Stimulated activated CD8-positive, alpha-beta memory T cell treated with anti-CD3 and anti-CD28 coated beads, Interleukin-15, amount 100 ng/mL, for 48 hours (primary cell): Measurements from ENCODE around the gene ARHGAP27.

Experiments
- DNase-seq, 2 donors: peaks; one replicate each; pipeline ENCODE4 v3.0.0-alpha.2; 2020; ENCODE audit warnings: low read depth in 2 of 2

ARHGAP27 gene

GRCh38 chr17:45430738-45431530 lies 1.7 kb downstream of the ARHGAP27 start:
- peak; percentile 23 to 32 for DNase-seq

GRCh38 chr17:45430006-45430737 lies 2.5 kb downstream of the ARHGAP27 start:
- no peak for DNase-seq

GRCh38 chr17:45429339-45430005 lies 3.2 kb downstream of the ARHGAP27 start:
- DNase-seq: no peak

GRCh38 chr17:45428931-45429338 lies 3.7 kb downstream of the ARHGAP27 start:
- no peak for DNase-seq

GRCh38 chr17:45428050-45428617 lies 4.5 kb downstream of the ARHGAP27 start:
- DNase-seq: peak; percentile 66 to 71

- DNase-seq: no peak
These were observed 5.4 kb downstream of the ARHGAP27 start for GRCh38 chr17:45427181-45427835.

GRCh38 chr17:45426561-45426960 lies 6.1 kb downstream of the ARHGAP27 start:
- no peak for DNase-seq

- DNase-seq: no peak
These were observed 6.7 kb downstream of the ARHGAP27 start for GRCh38 chr17:45425984-45426413.

- DNase-seq: no peak
These were observed 7.3 kb downstream of the ARHGAP27 start for GRCh38 chr17:45425125-45425983.

- DNase-seq: no peak
These were observed 7.9 kb downstream of the ARHGAP27 start for GRCh38 chr17:45424769-45425124.

- no peak for DNase-seq
These were observed 8.7 kb downstream of the ARHGAP27 start for GRCh38 chr17:45423975-45424335.

GRCh38 chr17:45423304-45423974 lies 9.2 kb downstream of the ARHGAP27 start:
- no peak for DNase-seq

- DNase-seq: no peak
These were observed 17.4 kb downstream of the ARHGAP27 start for GRCh38 chr17:45414990-45415881.

- no peak for DNase-seq
These were observed 19.2 kb downstream of the ARHGAP27 start for GRCh38 chr17:45413498-45413923.

GRCh38 chr17:45411348-45412105 lies 21.1 kb downstream of the ARHGAP27 start:
- no peak for DNase-seq

- DNase-seq: peak; percentile 34 to 38
These were observed 22.3 kb downstream of the ARHGAP27 start for GRCh38 chr17:45410144-45411091.

- no peak for DNase-seq
These were observed 23.0 kb downstream of the ARHGAP27 start for GRCh38 chr17:45409659-45410076.
